B cell (primary cell): Measurements from ENCODE around the gene ERMAP. TPM values are rescaled to one million over a fixed set of nuclear protein-coding genes. Genes with fewer than 3 reads are reported as not detected.

Experiments
- ATAC-seq: fragments of 200-7000 bp; cut with Tn5 transposase; one replicate; pipeline ENCODE4 v1.10.0; 2021; ENCODE audit warnings: low read depth, mild to moderate bottlenecking, moderate number of reproducible peaks, moderate library complexity
- CTCF ChIA-PET: fragments of 350-600 bp; sonication (Branson Sonifier 250); formaldehyde crosslinking; loops from one replicate; lab custom pipeline; 2021; ENCODE audit warnings: antibody characterized with exemption, inconsistent platforms; lab: Charles Lee
- POLR2A ChIA-PET: fragments of 350-600 bp; sonication (Branson Sonifier 250); formaldehyde crosslinking; loops from one replicate; lab custom pipeline; 2021; ENCODE audit warnings: antibody characterized with exemption; lab: Charles Lee
- DNase-seq: peaks from one replicate; pipeline ENCODE4 v3.0.0; 2013
- H2AFZ ChIP-seq: 2 replicates; pipeline ENCODE4 v1.6.1; 2012; ENCODE audit warnings: mild to moderate bottlenecking, low read depth, low read length; ENCODE audit not compliant: insufficient read depth, poor library complexity, severe bottlenecking
- H3K27ac ChIP-seq, 2 donors: 1 replicate in 1 of 2; 2 replicates in 1 of 2; pipeline ENCODE4 v1.5.1; 2012 to 2013; ENCODE audit warnings: low read length in 2 of 2, mild to moderate bottlenecking in 2 of 2, moderate library complexity in 1 of 2
- H3K27me3 ChIP-seq, 4 experiments: fragments of 200-600 bp in 1 of 4; sonication (generic) in 1 of 4; replicated peaks in 1 of 4; 1 replicate in 2 of 4; 2 replicates in 2 of 4; pipeline versions ENCODE4 v1.6.1 to v1.7.0; 2013 to 2016; ENCODE audit warnings: low read length in 3 of 4, mild to moderate bottlenecking in 2 of 4, mixed read lengths in 1 of 4, moderate library complexity in 1 of 4; ENCODE audit not compliant: insufficient read depth in 4 of 4, control insufficient read depth in 3 of 4; ENCODE audit errors: control extremely low read depth in 1 of 4
- H3K36me3 ChIP-seq, 2 experiments: replicated peaks in 1 of 2; 1 replicate in 1 of 2; 2 replicates in 1 of 2; pipeline versions ENCODE4 v1.6.1 to v1.7.1; 2013; ENCODE audit warnings: low read length in 1 of 2; ENCODE audit not compliant: insufficient read depth in 2 of 2, control insufficient read depth in 1 of 2; ENCODE audit errors: control extremely low read depth in 1 of 2, extremely low read depth in 1 of 2
- H3K4me1 ChIP-seq, 2 donors: fragments of 200-600 bp in 1 of 2; sonication (generic) in 1 of 2; 1 replicate in 1 of 2; 2 replicates in 1 of 2; pipeline versions ENCODE4 v1.5.1 to v1.6.1; 2013 to 2017; ENCODE audit warnings: low read length in 2 of 2; ENCODE audit not compliant: control insufficient read depth in 2 of 2, insufficient read depth in 2 of 2
- H3K4me2 ChIP-seq: replicated peaks from 2 replicates; pipeline ENCODE3; 2012; ENCODE audit warnings: mild to moderate bottlenecking, low read depth, low read length; ENCODE audit not compliant: poor library complexity, severe bottlenecking
- H3K4me3 ChIP-seq, 5 experiments: fragments of 200-600 bp in 1 of 5; sonication (generic) in 1 of 5; 1 replicate in 3 of 5; 2 replicates in 2 of 5; pipeline versions ENCODE4 v1.5.1 to v1.7.0; 2011 to 2016; ENCODE audit warnings: low read length in 4 of 5, mild to moderate bottlenecking in 4 of 5, low read depth in 2 of 5, control low read depth in 1 of 5, moderate library complexity in 1 of 5; ENCODE audit not compliant: insufficient read depth in 1 of 5; ENCODE audit errors: control extremely low read depth in 1 of 5, extremely low read depth in 1 of 5
- H3K79me2 ChIP-seq: fragments of 200-600 bp; sonication (generic); one replicate; pipeline ENCODE4 v1.6.0; 2016; ENCODE audit warnings: low read length; ENCODE audit not compliant: control insufficient read depth, insufficient read depth
- H3K9ac ChIP-seq: fragments of 200-600 bp; sonication (generic); 2 replicates; pipeline ENCODE4 v1.6.1; 2017; ENCODE audit warnings: mild to moderate bottlenecking, low read length, moderate library complexity
- H3K9me3 ChIP-seq, 3 donors: one replicate each; pipeline versions ENCODE4 v1.6.1 to v1.7.1; 2013; ENCODE audit warnings: low read length in 2 of 3; ENCODE audit not compliant: control insufficient read depth in 2 of 3, insufficient read depth in 1 of 3; ENCODE audit errors: control extremely low read depth in 1 of 3
- H4K20me1 ChIP-seq: 2 replicates; pipeline ENCODE4 v1.6.0; 2012; ENCODE audit warnings: mild to moderate bottlenecking, low read length; ENCODE audit not compliant: insufficient read depth, control insufficient read depth, poor library complexity, severe bottlenecking
- H3K27ac Mint-ChIP-seq: one replicate; pipeline ENCODE4 v1.8.0; 2021; ENCODE audit warnings: mixed read lengths
- H3K27me3 Mint-ChIP-seq: one replicate; pipeline ENCODE4 v1.8.0; 2021; ENCODE audit warnings: mixed read lengths
- H3K4me1 Mint-ChIP-seq: one replicate; pipeline ENCODE4 v1.8.0; 2021; ENCODE audit warnings: mixed read lengths
- H3K4me3 Mint-ChIP-seq: one replicate; pipeline ENCODE4 v1.8.0; 2021; ENCODE audit warnings: mixed read lengths
- H3K9me3 Mint-ChIP-seq: one replicate; pipeline ENCODE4 v1.8.0; 2022; ENCODE audit warnings: mixed read lengths; ENCODE audit not compliant: insufficient read depth
- CTCF ChIP-seq: fragments of 200-600 bp; IDR thresholded peaks from one replicate; pipeline ENCODE4 v1.8.0; 2022; ENCODE audit warnings: antibody characterized with exemption, mild to moderate bottlenecking
- EZH2 ChIP-seq: IDR thresholded peaks from 2 replicates; pipeline ENCODE4 v1.6.1; 2012; ENCODE audit warnings: borderline replicate concordance, low read depth, mild to moderate bottlenecking, moderate library complexity, low read length; ENCODE audit not compliant: insufficient read depth, poor library complexity, severe bottlenecking
- WGBS: methylation state at CpG from one replicate; pipeline ENCODE4 v1.1.5; 2013; ENCODE audit warnings: missing lambda C conversion rate; ENCODE audit not compliant: insufficient coverage; 5-methylcytosine and 5-hydroxymethylcytosine counted together
- intact Hi-C: fragments of 100-400 bp; cut with micrococcal nuclease; formaldehyde crosslinking; loops from one replicate; pipeline ENCODE4 v1.10.0; 2022
- polyA plus RNA-seq: library from polyadenylated mRNA; depleted of rRNA; stranded (reverse); fragments of >200 nt; gene quantifications from 2 replicates; pipeline ENCODE4 v1.2.3, GENCODE V29; 2012
- total RNA-seq, 2 donors: library from RNA; stranded (reverse); fragments of 120-200 nt in 1 of 2; gene quantifications; 1 replicate in 1 of 2; 2 replicates in 1 of 2; pipeline versions ENCODE4 v1.2.3 to v1.2.4, GENCODE V29; 2013 to 2022

The ERMAP gene
- total and polyA plus RNA-seq, 2 donors (not counting 1 experiment from before 2014, with no cell fraction given): 4.9 to 13.1 TPM

- H3K27ac Mint-ChIP-seq: no peak overlapping the region
- Histone ChIP-seq H2AFZ (no peak overlapping the region), H3K9me3 (no peaks in the 10 kb centered on the region), H3K9ac (no peak overlapping the region), H3K4me2 (no peak overlapping the region), H3K27ac (no peak overlapping the region), H3K27me3 (no peaks in the 10 kb centered on the region), H3K4me1 (no peaks in the 10 kb centered on the region), H3K79me2 (peaks cover 21% of the 10 kb centered on the region), H3K4me3 (no peak overlapping the region), H3K36me3 (peaks cover 15 to 46% of the 10 kb centered on the region in 2 experiments), H4K20me1 (peaks cover 19% of the 10 kb centered on the region)
- H3K4me1 Mint-ChIP-seq: peaks cover 10% of the 10 kb centered on the region
- TF ChIP-seq EZH2 (no peak), CTCF (no peak)
- no peak overlapping the region for H3K4me3 Mint-ChIP-seq
- intact Hi-C loops: no loop called here
- ChIA-PET CTCF (interaction anchor here (1.3 kb wide), 1 partner anchor 299 kb away, joined by 4 read pairs; no protein-coding TSS in a partner anchor), POLR2A (no interaction called here)
- no peaks in the 10 kb centered on the region for H3K9me3 Mint-ChIP-seq
- 96% methylated on average over 4 of the region's 5 CpGs for WGBS
- no peaks in the 10 kb centered on the region for H3K27me3 Mint-ChIP-seq
- ATAC-seq (no peak), DNase-seq (no peak)
Observed at GRCh38 chr1:42774928-42775526, 41.9 kb upstream of the ERMAP start.

GRCh38 chr1:42776502-42776901 lies 40.4 kb upstream of the ERMAP start:
- no peak overlapping the region for H3K4me3 Mint-ChIP-seq
- no peak overlapping the region for H3K27ac Mint-ChIP-seq
- POLR2A ChIA-PET: no interaction called here
- peaks cover 19% of the 10 kb centered on the region for H4K20me1 ChIP-seq
- peaks cover 6% of the 10 kb centered on the region for H3K79me2 ChIP-seq
- no peaks in the 10 kb centered on the region for H3K9me3 Mint-ChIP-seq
- H3K4me3 ChIP-seq: no peak overlapping the region
- intact Hi-C loops: no loop called here
- H3K4me2 ChIP-seq: no peak overlapping the region
- no peak for DNase-seq
- CTCF ChIA-PET: interaction anchor here (0.8 to 4.6 kb wide), 5 partner anchors 137 to 296 kb away, joined by 4 to 93 read pairs (median 14); no protein-coding TSS in a partner anchor
- H3K9me3 ChIP-seq: no peaks in the 10 kb centered on the region
- no peak overlapping the region for H2AFZ ChIP-seq
- peaks cover 19 to 57% of the 10 kb centered on the region in 2 experiments for H3K36me3 ChIP-seq
- no peak overlapping the region for H3K9ac ChIP-seq
- peaks cover 5% of the 10 kb centered on the region for H3K4me1 Mint-ChIP-seq
- H3K4me1 ChIP-seq: no peaks in the 10 kb centered on the region
- no peak overlapping the region for H3K27ac ChIP-seq
- no peaks in the 10 kb centered on the region for H3K27me3 Mint-ChIP-seq
- ATAC-seq: no peak
- H3K27me3 ChIP-seq: no peaks in the 10 kb centered on the region
- 100% methylated on average over 5 of the region's 6 CpGs for WGBS
- TF ChIP-seq CTCF (no peak), EZH2 (no peak)
